ENCODE data around the gene PLD3. TPM values are rescaled to one million over a fixed set of nuclear protein-coding genes. Genes with fewer than 3 reads are reported as not detected.

Gene PLD3, protein sequence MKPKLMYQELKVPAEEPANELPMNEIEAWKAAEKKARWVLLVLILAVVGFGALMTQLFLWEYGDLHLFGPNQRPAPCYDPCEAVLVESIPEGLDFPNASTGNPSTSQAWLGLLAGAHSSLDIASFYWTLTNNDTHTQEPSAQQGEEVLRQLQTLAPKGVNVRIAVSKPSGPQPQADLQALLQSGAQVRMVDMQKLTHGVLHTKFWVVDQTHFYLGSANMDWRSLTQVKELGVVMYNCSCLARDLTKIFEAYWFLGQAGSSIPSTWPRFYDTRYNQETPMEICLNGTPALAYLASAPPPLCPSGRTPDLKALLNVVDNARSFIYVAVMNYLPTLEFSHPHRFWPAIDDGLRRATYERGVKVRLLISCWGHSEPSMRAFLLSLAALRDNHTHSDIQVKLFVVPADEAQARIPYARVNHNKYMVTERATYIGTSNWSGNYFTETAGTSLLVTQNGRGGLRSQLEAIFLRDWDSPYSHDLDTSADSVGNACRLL
- 400 and 439 TPM in 2 replicates for total RNA-seq

DNA sequence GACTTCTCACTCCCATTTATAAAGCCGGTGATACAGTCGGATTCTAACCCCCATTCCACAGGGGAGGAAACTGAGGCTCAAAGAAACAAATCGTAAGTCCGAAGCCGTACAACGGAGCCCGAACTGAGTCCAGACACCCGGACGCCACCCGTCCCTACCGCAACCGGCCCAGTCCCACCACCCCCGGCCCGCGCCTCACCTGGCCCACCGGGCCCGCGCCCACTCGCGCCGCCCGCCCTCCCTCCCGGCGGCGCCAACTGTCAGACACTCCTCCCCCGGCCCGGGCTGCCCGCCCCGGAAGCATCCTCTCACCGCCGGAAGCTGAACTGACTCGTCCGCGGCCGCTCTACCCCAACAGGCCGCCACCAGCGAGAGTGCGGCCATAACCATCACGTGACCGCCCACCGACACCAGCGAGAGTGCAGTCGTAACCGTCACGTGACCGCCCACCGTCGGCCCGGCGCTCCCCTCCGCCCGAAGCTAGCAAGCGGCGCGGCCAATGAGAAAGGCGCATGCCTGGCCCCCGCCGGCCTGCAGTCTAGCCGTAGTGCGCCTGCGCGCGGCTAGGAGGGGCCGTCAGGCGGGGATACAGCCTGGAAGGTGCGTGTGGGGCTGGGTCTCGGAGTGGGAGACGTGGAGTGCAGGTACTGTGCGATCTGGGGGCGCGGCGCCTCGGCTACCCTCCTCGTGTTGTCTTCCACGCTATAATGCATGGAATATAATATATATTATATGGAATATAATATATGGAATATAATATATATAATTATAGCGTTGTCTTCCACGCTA, at the start of gene PLD3, which contains the start of gene C19orf47:
Gene PLD3 (plus strand): TSS at position 571 of the 789 bp plus-strand sequence. CDS start 17,789 bp downstream, outside the sequence.
Gene C19orf47 (minus strand): TSS at position 273 of the 789 bp plus-strand sequence. CDS start 6,540 bp downstream, outside the sequence.

DNA sequence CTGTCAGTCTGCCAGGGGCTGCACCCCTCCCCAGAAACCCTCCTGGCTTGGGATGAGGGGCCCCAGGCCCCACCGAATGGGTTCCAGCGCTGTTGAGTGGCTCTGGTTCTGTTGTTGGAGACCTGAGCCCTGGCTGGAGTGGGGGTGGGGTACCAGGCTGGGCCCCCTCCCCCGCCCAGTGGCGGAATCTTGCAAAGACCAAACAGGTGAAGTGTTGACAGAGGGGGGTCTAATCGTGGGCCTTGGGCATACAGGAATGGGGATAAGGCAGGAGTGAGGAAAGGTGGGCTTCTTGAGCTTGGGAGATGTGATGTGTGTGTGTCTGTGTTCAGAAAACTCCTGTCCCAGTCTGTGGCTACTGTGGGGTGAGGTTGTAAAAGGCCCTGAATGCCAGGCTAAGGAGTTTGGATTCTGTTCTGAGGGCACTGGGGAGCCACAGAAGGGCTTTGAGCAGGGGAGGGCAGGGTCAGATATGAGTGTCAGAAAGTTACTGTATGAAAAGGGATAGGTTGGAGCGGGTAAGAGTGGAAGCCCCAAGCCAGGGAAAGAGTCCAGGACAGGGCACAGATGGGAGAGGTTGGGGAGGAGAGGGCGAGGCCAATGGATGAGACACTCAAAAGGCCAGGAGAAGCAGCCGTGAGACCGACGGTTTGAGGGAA, 41.7 kb downstream of the PLD3 start, which contains the start of gene HIPK4:
Gene HIPK4 (minus strand): TSS at position 98 of the 659 bp plus-strand sequence. CDS start 279 bp downstream, outside the sequence.

DNA sequence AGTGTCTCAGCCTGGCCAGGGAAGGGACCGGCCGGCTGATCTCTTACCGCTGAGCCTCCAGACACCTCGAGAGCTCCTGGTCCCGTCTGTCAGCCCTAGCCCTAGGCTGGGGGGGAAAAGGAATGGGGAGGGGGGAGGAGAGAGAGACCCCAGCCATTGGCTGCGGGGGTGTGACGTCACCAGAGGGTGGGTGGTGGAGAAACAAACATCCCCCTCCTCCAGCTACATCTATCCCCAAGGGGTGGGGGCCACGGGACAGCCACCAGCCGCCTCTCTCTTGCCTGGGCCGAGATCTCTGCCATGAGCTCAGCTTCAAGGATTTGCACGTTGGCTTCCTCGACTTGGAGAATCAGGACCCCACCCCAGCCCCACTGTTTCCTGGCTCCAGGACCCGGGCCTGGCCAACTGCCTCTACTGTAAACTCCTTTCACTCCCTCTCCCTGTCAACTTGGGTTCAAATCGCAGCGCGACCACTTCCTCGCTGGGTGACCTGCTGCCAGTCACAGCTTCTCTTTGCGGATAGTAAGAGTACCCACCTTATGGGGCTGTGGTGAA, 64.9 kb downstream of the PLD3 start, which contains the start of gene PRX:
Gene PRX (minus strand): TSS at position 88 of the 555 bp plus-strand sequence. CDS start 5,446 bp downstream, outside the sequence.

DNA sequence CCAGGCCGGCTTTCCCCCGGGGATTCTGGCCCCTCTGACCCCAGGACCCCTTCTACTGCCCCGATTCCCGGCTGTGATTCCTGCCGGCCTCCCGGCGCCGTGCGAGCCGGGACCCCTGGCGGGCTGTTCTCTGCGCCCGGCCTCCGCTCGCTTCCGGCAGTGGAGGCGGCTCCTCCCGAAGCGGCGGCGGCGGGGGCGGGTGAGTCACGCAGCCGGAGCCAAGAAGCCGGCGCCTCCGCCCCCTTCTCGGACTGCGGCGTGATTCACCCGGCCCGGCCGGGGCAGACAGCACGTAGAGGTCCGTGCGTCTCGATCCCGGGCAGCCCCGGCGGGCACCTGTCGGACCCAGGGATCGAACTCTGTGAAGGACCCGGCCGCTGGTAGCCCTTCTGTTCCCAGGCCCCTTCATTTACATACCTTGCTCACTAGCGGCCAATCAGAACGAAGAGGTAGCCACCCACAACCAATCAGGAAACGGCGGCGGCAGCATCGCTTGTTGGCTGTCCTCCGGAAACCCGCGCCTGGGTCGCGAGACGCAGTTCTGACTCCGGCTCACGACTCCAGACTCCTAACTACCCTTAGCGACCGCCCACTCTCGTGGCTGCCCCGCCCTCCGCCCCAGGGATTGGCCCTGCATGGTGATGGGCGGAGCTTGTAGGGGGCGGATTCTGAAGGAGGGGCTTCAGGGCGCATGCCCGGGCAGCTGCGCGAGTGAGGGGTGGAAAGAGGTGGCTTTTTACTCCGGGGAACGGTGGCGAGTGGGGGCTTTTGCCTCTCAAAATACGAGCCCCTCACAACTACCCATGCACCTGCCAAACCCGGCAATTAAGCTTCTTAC, 77.2 kb downstream of the PLD3 start, which contains the start of gene SERTAD1:
Gene SERTAD1 (minus strand): TSS at position 543 of the 838 bp plus-strand sequence. CDS start 2,446 bp downstream, outside the sequence.

Other genes starting within 250 kb of the PLD3 start
- 6.0 and 10.4 TPM in 2 replicates for gene MAP3K10, start 157.3 kb upstream of the PLD3 start, total RNA-seq
- gene TTC9B, start 130.3 kb upstream of the PLD3 start, total RNA-seq = not detected in 2 replicates
- not detected in 2 replicates for gene CCNP, start 122.0 kb upstream of the PLD3 start, total RNA-seq
- 97.3 and 125 TPM in 2 replicates for gene AKT2, start 63.4 kb upstream of the PLD3 start, total RNA-seq
- gene C19orf47, start 298 bp upstream of the PLD3 start, total RNA-seq = 7.3 and 10.1 TPM in 2 replicates
- not detected in 2 replicates for gene HIPK4, start 41.5 kb downstream of the PLD3 start, total RNA-seq
- gene PRX, start 64.7 kb downstream of the PLD3 start, total RNA-seq = 2.5 and 2.9 TPM in 2 replicates
- 23.4 and 33.2 TPM in 2 replicates for gene SERTAD1, start 77.3 kb downstream of the PLD3 start, total RNA-seq
- gene SERTAD3, start 95.6 kb downstream of the PLD3 start, total RNA-seq = 25.9 and 27.4 TPM in 2 replicates
- gene BLVRB, start 117.0 kb downstream of the PLD3 start, total RNA-seq = 93.9 and 158 TPM in 2 replicates
- 0.18 and 2.6 TPM in 2 replicates for gene SPTBN4, start 118.3 kb downstream of the PLD3 start, total RNA-seq
- gene SHKBP1, start 228.2 kb downstream of the PLD3 start, total RNA-seq = 77.6 and 99.4 TPM in 2 replicates